ENCODE results near the gene CCDC148.

Gene CCDC148

GRCh38 chr2:158456309-158457066 lies at the start of gene CCDC148, which contains the start of gene PKP4:
Gene CCDC148 (minus strand): TSS chr2:158456753. CDS start chr2:158456439, 314 bp downstream.
Gene PKP4 (plus strand): TSS chr2:158456952. CDS start chr2:158533185, 76,233 bp downstream.
- peak; percentile 89 for DNase-seq

- no peak for DNase-seq
Observed at GRCh38 chr2:158505448-158505934, 48.9 kb upstream of the CCDC148 start.

- DNase-seq = no peak
Observed at GRCh38 chr2:158504088-158504487, 47.5 kb upstream of the CCDC148 start.

GRCh38 chr2:158502974-158503373 lies 46.4 kb upstream of the CCDC148 start:
- no peak for DNase-seq

GRCh38 chr2:158501301-158501700 lies 44.7 kb upstream of the CCDC148 start:
- no peak for DNase-seq

- no peak for DNase-seq
Observed at GRCh38 chr2:158500333-158500732, 43.8 kb upstream of the CCDC148 start.

- no peak for DNase-seq
Observed at GRCh38 chr2:158499383-158499782, 42.8 kb upstream of the CCDC148 start.

- no peak for DNase-seq
Observed at GRCh38 chr2:158498749-158499136, 42.2 kb upstream of the CCDC148 start.

- no peak for DNase-seq
Observed at GRCh38 chr2:158498043-158498748, 41.6 kb upstream of the CCDC148 start.

GRCh38 chr2:158497486-158497885 lies 40.9 kb upstream of the CCDC148 start:
- DNase-seq = no peak

- DNase-seq = no peak
Observed at GRCh38 chr2:158496986-158497385, 40.4 kb upstream of the CCDC148 start.

GRCh38 chr2:158495175-158495574 lies 38.6 kb upstream of the CCDC148 start:
- no peak for DNase-seq

GRCh38 chr2:158493458-158493857 lies 36.9 kb upstream of the CCDC148 start:
- DNase-seq = no peak

GRCh38 chr2:158491072-158491471 lies 34.5 kb upstream of the CCDC148 start:
- DNase-seq = no peak

GRCh38 chr2:158489366-158490112 lies 33.0 kb upstream of the CCDC148 start:
- no peak for DNase-seq

- no peak for DNase-seq
Observed at GRCh38 chr2:158488442-158489216, 32.1 kb upstream of the CCDC148 start.

- DNase-seq = no peak
Observed at GRCh38 chr2:158487419-158487818, 30.9 kb upstream of the CCDC148 start.

- no peak for DNase-seq
Observed at GRCh38 chr2:158486970-158487325, 30.4 kb upstream of the CCDC148 start.

GRCh38 chr2:158486150-158486969 lies 29.8 kb upstream of the CCDC148 start:
- DNase-seq = no peak

GRCh38 chr2:158484892-158485556 lies 28.5 kb upstream of the CCDC148 start:
- DNase-seq = no peak

GRCh38 chr2:158482594-158482993 lies 26.0 kb upstream of the CCDC148 start:
- DNase-seq = no peak

All from stimulated activated CD4-positive, alpha-beta T cell treated with anti-CD3 and anti-CD28 coated beads, Interleukin-4, amount 100 ng/mL, for 24 hours (primary cell).